ENCODE measurements around the gene ZNF880.
"Not testable (repeated sequence)": the region's sequence is repeated elsewhere in the genome, so short reads cannot be mapped to it uniquely, and the experiment has no call there.

The ZNF880 gene

GRCh38 chr19:52369559-52370340 lies at the start of gene ZNF880:
Gene ZNF880, plus strand, starts transcription at chr19:52369923. Its CDS starts 43 bp downstream, at chr19:52369966.
- in situ Hi-C loops (cut with MboI; ENCODE audit: low sequenced_read_pairs) = no loop called here

- in situ Hi-C loops (cut with MboI; ENCODE audit: low sequenced_read_pairs) = no loop called here
Observed at GRCh38 chr19:52322429-52322828, 47.3 kb upstream of the ZNF880 start.

GRCh38 chr19:52331757-52332156 lies 38.0 kb upstream of the ZNF880 start:
- in situ Hi-C loops (cut with MboI; ENCODE audit: low sequenced_read_pairs) = no loop called here

- in situ Hi-C loops (cut with MboI; ENCODE audit: low sequenced_read_pairs) = no loop called here
Observed at GRCh38 chr19:52335768-52336116, 34.0 kb upstream of the ZNF880 start.

- in situ Hi-C loops (cut with MboI; ENCODE audit: low sequenced_read_pairs) = no loop called here
Observed at GRCh38 chr19:52336117-52336790, 33.5 kb upstream of the ZNF880 start, which contains the start of gene ZNF610. Gene ZNF610, plus strand, starts transcription at chr19:52336243. Its CDS starts 12,930 bp downstream, at chr19:52349173.

- in situ Hi-C loops (cut with MboI; ENCODE audit: low sequenced_read_pairs) = no loop called here
Observed at GRCh38 chr19:52336791-52337381, 32.8 kb upstream of the ZNF880 start.

GRCh38 chr19:52339022-52339421 lies 30.7 kb upstream of the ZNF880 start:
- in situ Hi-C loops (cut with MboI; ENCODE audit: low sequenced_read_pairs) = not testable (repeated sequence)

GRCh38 chr19:52343548-52343947 lies 26.2 kb upstream of the ZNF880 start:
- in situ Hi-C loops (cut with MboI; ENCODE audit: low sequenced_read_pairs) = no loop called here

GRCh38 chr19:52345162-52345561 lies 24.6 kb upstream of the ZNF880 start:
- in situ Hi-C loops (cut with MboI; ENCODE audit: low sequenced_read_pairs) = no loop called here

- in situ Hi-C loops (cut with MboI; ENCODE audit: low sequenced_read_pairs) = no loop called here
Observed at GRCh38 chr19:52351512-52351911, 18.2 kb upstream of the ZNF880 start.

- in situ Hi-C loops (cut with MboI; ENCODE audit: low sequenced_read_pairs) = no loop called here
Observed at GRCh38 chr19:52366414-52366824, 3.3 kb upstream of the ZNF880 start.

- in situ Hi-C loops (cut with MboI; ENCODE audit: low sequenced_read_pairs) = no loop called here
Observed at GRCh38 chr19:52370341-52370710, 603 bp downstream of the ZNF880 start.

- in situ Hi-C loops (cut with MboI; ENCODE audit: low sequenced_read_pairs) = no loop called here
Observed at GRCh38 chr19:52391135-52391534, 21.4 kb downstream of the ZNF880 start.

GRCh38 chr19:52397310-52398080 lies 27.8 kb downstream of the ZNF880 start, which contains the start of gene ZNF528:
Gene ZNF528, plus strand, starts transcription at chr19:52397849. Its CDS starts 4,165 bp downstream, at chr19:52402014.
- in situ Hi-C loops (cut with MboI; ENCODE audit: low sequenced_read_pairs) = no loop called here

GRCh38 chr19:52398081-52398441 lies 28.3 kb downstream of the ZNF880 start:
- in situ Hi-C loops (cut with MboI; ENCODE audit: low sequenced_read_pairs) = no loop called here

GRCh38 chr19:52410276-52410675 lies 40.6 kb downstream of the ZNF880 start:
- in situ Hi-C loops (cut with MboI; ENCODE audit: low sequenced_read_pairs) = no loop called here

- in situ Hi-C loops (cut with MboI; ENCODE audit: low sequenced_read_pairs) = no loop called here
Observed at GRCh38 chr19:52415711-52416110, 46.0 kb downstream of the ZNF880 start.

- in situ Hi-C loops (cut with MboI; ENCODE audit: low sequenced_read_pairs) = no loop called here
Observed at GRCh38 chr19:52428937-52429336, 59.2 kb downstream of the ZNF880 start, which contains the start of gene ZNF534. Gene ZNF534, plus strand, starts transcription at chr19:52429148. Its CDS starts 2,327 bp downstream, at chr19:52431475.

Measured in HL-60/S4 treated with phorbol 12-myristate 13-acetate at 8.2 ng/mL for 4 days and 3 days (cell line).